IMR-90 (cell line): ENCODE results near the gene ACYP1. TPM values are rescaled to one million over a fixed set of nuclear protein-coding genes. Genes with fewer than 3 reads are reported as not detected.

Experiments used
- ATAC-seq: fragments of 200-7000 bp; cut with Tn5 transposase; 2 replicates; pipeline ENCODE4 v1.9.1; 2020; ENCODE audit warnings: low read depth, mild to moderate bottlenecking, moderate library complexity
- BruUV-seq: library from RNA; stranded (reverse); fragments of 400-500 nt; replicated peaks from 2 replicates; lab custom pipeline; 2021; lab: Mats Ljungman, UMichigan
- CTCF ChIA-PET: fragments of 300-600 bp; formaldehyde crosslinking; extraction: SDS; loops from one replicate; lab custom pipeline; 2021; ENCODE audit warnings: antibody characterized with exemption; lab: Yijun Ruan, JAX
- POLR2A ChIA-PET: fragments of 300-600 bp; sonication (Branson Sonifier 250); formaldehyde crosslinking; loops from one replicate; lab custom pipeline; 2022; ENCODE audit warnings: antibody characterized with exemption; ENCODE audit not compliant: unreplicated experiment; lab: Charles Lee
- DNase-seq: peaks from one replicate; pipeline ENCODE4 v3.0.0; 2013
- H2AFZ ChIP-seq: replicated peaks from 2 replicates; pipeline ENCODE3; 2013; ENCODE audit warnings: low read length, mild to moderate bottlenecking; ENCODE audit not compliant: poor library complexity
- H2AK5ac ChIP-seq: 2 replicates; pipeline ENCODE4 v1.6.1; 2013; ENCODE audit warnings: low read depth, low read length, inconsistent platforms
- H2AK9ac ChIP-seq: replicated peaks from 2 replicates; pipeline ENCODE3; 2013; ENCODE audit warnings: mild to moderate bottlenecking, low read depth, low read length, moderate library complexity; ENCODE audit not compliant: poor library complexity
- H2BK120ac ChIP-seq: 2 replicates; pipeline ENCODE4 v1.6.1; 2013; ENCODE audit warnings: low read depth, low read length, inconsistent platforms
- H2BK15ac ChIP-seq: 3 replicates; pipeline ENCODE4 v1.6.1; 2013; ENCODE audit warnings: low read depth, low read length, inconsistent platforms
- H2BK20ac ChIP-seq: 2 replicates; pipeline ENCODE4 v1.6.1; 2013; ENCODE audit warnings: low read depth, mild to moderate bottlenecking, inconsistent platforms, low read length, moderate library complexity
- H2BK5ac ChIP-seq: 2 replicates; pipeline ENCODE4 v1.6.1; 2013; ENCODE audit warnings: mild to moderate bottlenecking, low read depth, low read length, inconsistent platforms; ENCODE audit not compliant: poor library complexity, severe bottlenecking
- H3K14ac ChIP-seq: replicated peaks from 2 replicates; pipeline ENCODE4 v1.6.1; 2013; ENCODE audit warnings: low read depth, low read length, inconsistent platforms
- H3K18ac ChIP-seq: 2 replicates; pipeline ENCODE4 v1.6.1; 2013; ENCODE audit warnings: low read depth, low read length, control low read depth
- H3K23ac ChIP-seq: 2 replicates; pipeline ENCODE4 v1.6.1; 2013; ENCODE audit warnings: low read depth, low read length, inconsistent platforms
- H3K27ac ChIP-seq: 2 replicates; pipeline ENCODE4 v1.5.1; 2013; ENCODE audit warnings: mild to moderate bottlenecking, control low read depth, low read length; ENCODE audit not compliant: insufficient read depth
- H3K27me3 ChIP-seq: 2 replicates; pipeline ENCODE4 v1.6.1; 2013; ENCODE audit warnings: low read length; ENCODE audit not compliant: control insufficient read depth, insufficient read depth
- H3K36me3 ChIP-seq: 2 replicates; pipeline ENCODE4 v1.6.1; 2013; ENCODE audit warnings: low read length, mixed read lengths; ENCODE audit not compliant: control insufficient read depth, insufficient read depth
- H3K4ac ChIP-seq: 2 replicates; pipeline ENCODE4 v1.6.1; 2013; ENCODE audit warnings: low read depth, low read length, inconsistent platforms
- H3K4me1 ChIP-seq: 2 replicates; pipeline ENCODE4 v1.6.1; 2013; ENCODE audit warnings: low read length, mixed read lengths; ENCODE audit not compliant: control insufficient read depth, insufficient read depth
- H3K4me2 ChIP-seq: 2 replicates; pipeline ENCODE4 v1.6.1; 2013; ENCODE audit warnings: low read depth, mild to moderate bottlenecking, control low read depth, low read length, moderate library complexity
- H3K4me3 ChIP-seq: 2 replicates; pipeline ENCODE4 v1.5.1; 2013; ENCODE audit warnings: low read depth, mild to moderate bottlenecking, control low read depth, low read length, moderate library complexity; ENCODE audit not compliant: insufficient read depth
- H3K56ac ChIP-seq: 2 replicates; pipeline ENCODE4 v1.6.1; 2013; ENCODE audit warnings: low read length, inconsistent platforms; ENCODE audit not compliant: insufficient read depth; ENCODE audit errors: extremely low read depth
- H3K79me1 ChIP-seq, 2 experiments: 2 replicates each; pipeline ENCODE4 v1.6.1; 2013; ENCODE audit warnings: low read length in 2 of 2, inconsistent platforms in 1 of 2, low read depth in 1 of 2
- H3K9ac ChIP-seq: 2 replicates; pipeline ENCODE4 v1.6.1; 2013; ENCODE audit warnings: low read depth, low read length, control low read depth
- H3K9me1 ChIP-seq: 2 replicates; pipeline ENCODE4 v1.6.1; 2013; ENCODE audit warnings: low read length, inconsistent platforms; ENCODE audit not compliant: insufficient read depth
- H3K9me3 ChIP-seq: 2 replicates; pipeline ENCODE4 v1.6.1; 2013; ENCODE audit warnings: low read length; ENCODE audit not compliant: control insufficient read depth, insufficient read depth
- H4K20me1 ChIP-seq: 2 replicates; pipeline ENCODE4 v1.6.1; 2013; ENCODE audit warnings: low read length, inconsistent platforms; ENCODE audit not compliant: insufficient read depth
- H4K5ac ChIP-seq: 2 replicates; pipeline ENCODE4 v1.6.1; 2013; ENCODE audit warnings: mild to moderate bottlenecking, low read depth, low read length, control low read depth
- H4K8ac ChIP-seq, 2 experiments: 2 replicates each; pipeline ENCODE4 v1.6.1; 2013; ENCODE audit warnings: low read depth in 2 of 2, low read length in 2 of 2, control low read depth in 1 of 2, inconsistent platforms in 1 of 2
- H4K91ac ChIP-seq: 2 replicates; pipeline ENCODE4 v1.6.1; 2013; ENCODE audit warnings: low read depth, low read length, inconsistent platforms; ENCODE audit not compliant: insufficient read depth
- CEBPB ChIP-seq: IDR thresholded peaks from 2 replicates; pipeline ENCODE4 v1.6.1; 2012; ENCODE audit warnings: low read depth, low read length, improper control_type of control experiment
- ELK1 ChIP-seq: fragments of 150-350 bp; IDR thresholded peaks from 2 replicates; pipeline ENCODE4 v1.6.1; 2016; ENCODE audit warnings: low read depth, mild to moderate bottlenecking, low read length, moderate library complexity, borderline replicate concordance
- MAFK ChIP-seq: IDR thresholded peaks from 2 replicates; pipeline ENCODE4 v1.6.1; 2012; ENCODE audit warnings: low read depth, low read length, improper control_type of control experiment
- MAZ ChIP-seq: IDR thresholded peaks from 2 replicates; pipeline ENCODE4 v1.6.1; 2012; ENCODE audit warnings: low read depth, mild to moderate bottlenecking, low read length, improper control_type of control experiment, moderate library complexity, borderline replicate concordance
- RAD21 ChIP-seq: IDR thresholded peaks from 2 replicates; pipeline ENCODE4 v1.6.1; 2012; ENCODE audit warnings: low read length, improper control_type of control experiment
- RCOR1 ChIP-seq: IDR thresholded peaks from 2 replicates; pipeline ENCODE4 v1.6.1; 2012; ENCODE audit warnings: mild to moderate bottlenecking, low read length, improper control_type of control experiment; ENCODE audit not compliant: insufficient replicate concordance
- whole genome bisulfite sequencing, 2 experiments: methylation state at CpG; one replicate each; pipeline versions ENCODE4 v1.1.5 to v1.1.7; 2013; ENCODE audit warnings: missing lambda C conversion rate in 2 of 2; ENCODE audit not compliant: insufficient read length in 1 of 2; ENCODE audit errors: extremely low coverage in 2 of 2; 5-methylcytosine and 5-hydroxymethylcytosine counted together
- dilution Hi-C: fragments of 300-500 bp; cut with HindIII; formaldehyde crosslinking; loops from one replicate; pipeline ENCODE4 v1.14.3; 2018; ENCODE audit warnings: low sequenced_read_pairs; ENCODE audit not compliant: unreplicated experiment
- in situ Hi-C: fragments of 300-500 bp; cut with MboI; formaldehyde crosslinking; loops from 3 replicates; pipeline ENCODE4 v1.14.3; 2019; ENCODE audit warnings: low sequenced_read_pairs, inconsistent platforms, mixed read lengths
- intact Hi-C: fragments of 100-400 bp; cut with micrococcal nuclease; formaldehyde crosslinking; loops from 2 replicates; pipeline ENCODE4 v1.10.0; 2022
- polyA plus RNA-seq, 3 experiments: library from polyadenylated mRNA; depleted of rRNA; stranded (reverse); fragments of >200 nt; gene quantifications; 2 replicates each; pipeline ENCODE4 v1.2.3, GENCODE V29; 2012; ENCODE audit warnings: low replicate concordance in 1 of 3
- total RNA-seq: library from RNA; depleted of rRNA; stranded (reverse); fragments of >200 nt; gene quantifications from 2 replicates; pipeline ENCODE4 v1.2.3, GENCODE V29; 2012
- TF ChIP-seq, protein P1 (sequence below): conservative IDR thresholded peaks from 2 replicates; pipeline ENCODE4 v1.5.1; 2012; ENCODE audit warnings: mild to moderate bottlenecking, low read depth, low read length, improper control_type of control experiment

The ACYP1 gene
- total and polyA plus RNA-seq, 2 of the 4 experiments (the other 2 are of a cell fraction), result 4.1 to 24.0 TPM

DNA sequence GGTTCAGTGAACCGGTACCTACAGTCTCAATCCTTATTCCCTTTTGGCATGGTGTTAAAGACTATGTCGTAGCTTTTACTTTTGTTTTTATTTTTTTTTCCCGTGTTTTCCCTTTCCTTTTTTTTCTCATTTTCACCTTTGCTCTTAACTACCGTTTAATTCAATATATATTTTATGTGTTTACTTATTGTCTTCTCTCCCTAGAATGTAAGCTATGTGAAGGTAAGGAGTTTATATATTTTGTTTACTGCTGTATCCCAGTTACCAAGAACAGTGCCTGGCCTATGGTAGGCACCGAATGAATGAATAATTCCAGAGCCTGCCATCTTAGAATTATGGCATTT lies 12.3 kb downstream of the ACYP1 start:
- H3K9me1 ChIP-seq, result peaks cover 2% of the 10 kb centered on the region
- no peak overlapping the region for H2BK20ac ChIP-seq
- H3K9me3 ChIP-seq, result no peaks in the 10 kb centered on the region
- H4K8ac ChIP-seq, result peak overlapping the region; percentile 40 to 95; a peak in 3 of 4 replicates
- H4K91ac ChIP-seq, result no peak overlapping the region
- H3K79me1 ChIP-seq, result peaks cover 8 to 27% of the 10 kb centered on the region in 2 experiments; a peak in 3 of 4 replicates
- no peak overlapping the region for H2AK9ac ChIP-seq
- H3K4me3 ChIP-seq, result peak overlapping the region; percentile 68
- peak overlapping the region; percentile 92 for H4K5ac ChIP-seq
- H2BK15ac ChIP-seq, result no peak overlapping the region
- H3K18ac ChIP-seq, result no peak overlapping the region
- peak overlapping the region; percentile 84; the same call in 1 of the 2 replicates for H3K9ac ChIP-seq
- ATAC-seq (no peak), DNase-seq (no peak)
- H3K23ac ChIP-seq, result no peak overlapping the region
- no peak overlapping the region for H2BK5ac ChIP-seq
- H3K27me3 ChIP-seq, result no peaks in the 10 kb centered on the region
- no peak for TF ChIP-seq ELK1
- TF ChIP-seq, protein P1, sequence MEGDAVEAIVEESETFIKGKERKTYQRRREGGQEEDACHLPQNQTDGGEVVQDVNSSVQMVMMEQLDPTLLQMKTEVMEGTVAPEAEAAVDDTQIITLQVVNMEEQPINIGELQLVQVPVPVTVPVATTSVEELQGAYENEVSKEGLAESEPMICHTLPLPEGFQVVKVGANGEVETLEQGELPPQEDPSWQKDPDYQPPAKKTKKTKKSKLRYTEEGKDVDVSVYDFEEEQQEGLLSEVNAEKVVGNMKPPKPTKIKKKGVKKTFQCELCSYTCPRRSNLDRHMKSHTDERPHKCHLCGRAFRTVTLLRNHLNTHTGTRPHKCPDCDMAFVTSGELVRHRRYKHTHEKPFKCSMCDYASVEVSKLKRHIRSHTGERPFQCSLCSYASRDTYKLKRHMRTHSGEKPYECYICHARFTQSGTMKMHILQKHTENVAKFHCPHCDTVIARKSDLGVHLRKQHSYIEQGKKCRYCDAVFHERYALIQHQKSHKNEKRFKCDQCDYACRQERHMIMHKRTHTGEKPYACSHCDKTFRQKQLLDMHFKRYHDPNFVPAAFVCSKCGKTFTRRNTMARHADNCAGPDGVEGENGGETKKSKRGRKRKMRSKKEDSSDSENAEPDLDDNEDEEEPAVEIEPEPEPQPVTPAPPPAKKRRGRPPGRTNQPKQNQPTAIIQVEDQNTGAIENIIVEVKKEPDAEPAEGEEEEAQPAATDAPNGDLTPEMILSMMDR, result no peak
- TF ChIP-seq RAD21, result no peak
- TF ChIP-seq MAZ, result no peak
- TF ChIP-seq CEBPB, result peak; percentile 26; the same call in 1 of the 2 replicates
- TF ChIP-seq RCOR1, result no peak
- no peak for TF ChIP-seq MAFK
- H3K36me3 ChIP-seq, result no peaks in the 10 kb centered on the region
- ChIA-PET POLR2A (interaction anchor here (0.6 kb wide), 1 partner anchor 14 kb away, joined by 3 read pairs; no protein-coding TSS in a partner anchor), CTCF (interaction anchor here (0.5 kb wide), 1 partner anchor 17 kb away, joined by 4 read pairs; no protein-coding TSS in a partner anchor)
- H2AFZ ChIP-seq, result peak overlapping the region; percentile 90
- in situ Hi-C loops (no loop called here), intact Hi-C loops (no loop called here), dilution Hi-C loops (no loop called here)
- H3K4ac ChIP-seq, result 0 out of 2 replicates have a peak overlapping the region, but pooled peaks have one; percentile 56
- H2BK120ac ChIP-seq, result no peak overlapping the region
- H3K27ac ChIP-seq, result no peak overlapping the region
- BruUV-seq, result no TSS peak
- H2AK5ac ChIP-seq, result no peak overlapping the region
- H3K56ac ChIP-seq, result no peak overlapping the region
- H4K20me1 ChIP-seq, result no peaks in the 10 kb centered on the region
- peak overlapping the region; percentile 63 for H3K4me2 ChIP-seq
- no CpG with 5 or more reads among the region's 5 CpGs for WGBS, 2 experiments
- H3K14ac ChIP-seq, result no peak overlapping the region
- H3K4me1 ChIP-seq, result peaks cover 6% of the 10 kb centered on the region; the same call in 1 of the 2 replicates
